Mesodermal cell (in vitro differentiated cells): Measurements from ENCODE around the gene ZEB1.
"Not testable (repeated sequence)": the region's sequence is repeated elsewhere in the genome, so short reads cannot be mapped to it uniquely, and the experiment has no call there.

Experiments
- H3K27ac ChIP-seq: 2 replicates; pipeline ENCODE4 v1.7.0; 2013; ENCODE audit warnings: mild to moderate bottlenecking, low read depth, low read length, moderate library complexity; ENCODE audit not compliant: severe bottlenecking
- H3K36me3 ChIP-seq: 2 replicates; pipeline ENCODE4 v1.7.1; 2013; ENCODE audit warnings: mild to moderate bottlenecking, low read length, moderate library complexity; ENCODE audit not compliant: control insufficient read depth, insufficient read depth
- H3K4me1 ChIP-seq: one replicate; pipeline ENCODE4 v1.7.1; 2013; ENCODE audit warnings: mild to moderate bottlenecking, low read length; ENCODE audit not compliant: insufficient read depth, control insufficient read depth, poor library complexity, severe bottlenecking
- H3K4me3 ChIP-seq: 2 replicates; pipeline ENCODE4 v1.7.0; 2013; ENCODE audit warnings: low read length, control low read depth, mild to moderate bottlenecking; ENCODE audit not compliant: insufficient read depth, poor library complexity, severe bottlenecking; ENCODE audit errors: extremely low read depth
- H3K9me3 ChIP-seq: 2 replicates; pipeline ENCODE4 v1.7.1; 2013; ENCODE audit warnings: mild to moderate bottlenecking, low read length, moderate library complexity; ENCODE audit not compliant: control insufficient read depth
- whole genome bisulfite sequencing, 2 experiments: methylation state at CpG; one replicate each; pipeline ENCODE4 v1.1.5; 2013; ENCODE audit warnings: missing lambda C conversion rate in 2 of 2; ENCODE audit not compliant: insufficient coverage in 2 of 2; 5-methylcytosine and 5-hydroxymethylcytosine counted together

Gene ZEB1

GRCh38 chr10:31421322-31421721, 102.3 kb downstream of the ZEB1 start:
- no peak overlapping the region for H3K4me3 ChIP-seq
- no peak overlapping the region for H3K27ac ChIP-seq
- WGBS, 2 experiments, result 86% methylated on average over 1 of the region's 1 CpG; no CpG with 5 or more reads in 1 of the 2 experiments
- H3K36me3 ChIP-seq, result no peaks in the 10 kb centered on the region
- H3K4me1 ChIP-seq, result peaks cover 2% of the 10 kb centered on the region
- H3K9me3 ChIP-seq, result no peaks in the 10 kb centered on the region

GRCh38 chr10:31422634-31423033, 103.6 kb downstream of the ZEB1 start:
- Histone ChIP-seq H3K36me3 (no peaks in the 10 kb centered on the region), H3K27ac (no peak overlapping the region), H3K4me1 (peaks cover 2% of the 10 kb centered on the region), H3K9me3 (peaks cover 3% of the 10 kb centered on the region), H3K4me3 (no peak overlapping the region)
- WGBS, 2 experiments, result no CpG with 5 or more reads among the region's 2 CpGs

- Histone ChIP-seq H3K4me3 (no peak overlapping the region), H3K36me3 (no peaks in the 10 kb centered on the region), H3K27ac (no peak overlapping the region), H3K9me3 (peaks cover 16% of the 10 kb centered on the region), H3K4me1 (peaks cover 2% of the 10 kb centered on the region)
- WGBS, 2 experiments, result no CpG with 5 or more reads among the region's 1 CpG
Measured at GRCh38 chr10:31424473-31424872, 105.5 kb downstream of the ZEB1 start.

GRCh38 chr10:31426401-31426800, 107.4 kb downstream of the ZEB1 start:
- H3K4me3 ChIP-seq, result no peak overlapping the region
- no peaks in the 10 kb centered on the region for H3K36me3 ChIP-seq
- H3K4me1 ChIP-seq, result peaks cover 2% of the 10 kb centered on the region
- 100% methylated on average over 2 of the region's 3 CpGs; no CpG with 5 or more reads in 1 of the 2 experiments for WGBS, 2 experiments
- H3K9me3 ChIP-seq, result peaks cover 16% of the 10 kb centered on the region
- H3K27ac ChIP-seq, result peak overlapping the region; percentile 58

GRCh38 chr10:31427334-31427733, 108.3 kb downstream of the ZEB1 start:
- H3K4me3 ChIP-seq, H3K27ac ChIP-seq, H3K36me3 ChIP-seq, H3K4me1 ChIP-seq: not testable (repeated sequence)
- WGBS, 2 experiments, result 95% methylated on average over 3 of the region's 10 CpGs; no CpG with 5 or more reads in 1 of the 2 experiments
- peaks cover 16% of the 10 kb centered on the region for H3K9me3 ChIP-seq

- not testable (repeated sequence) for H3K4me3 ChIP-seq, H3K4me1 ChIP-seq, H3K36me3 ChIP-seq, H3K27ac ChIP-seq
- H3K9me3 ChIP-seq, result peaks cover 16% of the 10 kb centered on the region
Measured at GRCh38 chr10:31428499-31428898, 109.5 kb downstream of the ZEB1 start.

- no peak overlapping the region for H3K4me3 ChIP-seq
- H3K9me3 ChIP-seq, result peaks cover 16% of the 10 kb centered on the region
- H3K4me1 ChIP-seq, result peaks cover 2% of the 10 kb centered on the region
- no peak overlapping the region for H3K27ac ChIP-seq
- no peaks in the 10 kb centered on the region for H3K36me3 ChIP-seq
Measured at GRCh38 chr10:31431021-31431420, 112.0 kb downstream of the ZEB1 start.

GRCh38 chr10:31437959-31438358, 118.9 kb downstream of the ZEB1 start:
- Histone ChIP-seq H3K27ac (no peak overlapping the region), H3K9me3 (no peaks in the 10 kb centered on the region), H3K4me3 (no peak overlapping the region), H3K36me3 (no peaks in the 10 kb centered on the region), H3K4me1 (no peaks in the 10 kb centered on the region)
- WGBS, 2 experiments, result 100% methylated on average over 1 of the region's 4 CpGs; no CpG with 5 or more reads in 1 of the 2 experiments

GRCh38 chr10:31451766-31452165, 132.8 kb downstream of the ZEB1 start:
- Histone ChIP-seq H3K36me3 (no peaks in the 10 kb centered on the region), H3K9me3 (no peaks in the 10 kb centered on the region), H3K27ac (no peak overlapping the region), H3K4me1 (no peaks in the 10 kb centered on the region), H3K4me3 (no peak overlapping the region)
- no CpG with 5 or more reads among the region's 2 CpGs for WGBS, 2 experiments

- H3K4me3 ChIP-seq, result no peak overlapping the region
- WGBS, 2 experiments, result no CpG with 5 or more reads among the region's 1 CpG
- no peaks in the 10 kb centered on the region for H3K4me1 ChIP-seq
- no peak overlapping the region for H3K27ac ChIP-seq
- no peaks in the 10 kb centered on the region for H3K36me3 ChIP-seq
- H3K9me3 ChIP-seq, result no peaks in the 10 kb centered on the region
Measured at GRCh38 chr10:31456468-31456867, 137.5 kb downstream of the ZEB1 start.

- WGBS, 2 experiments, result no CpG with 5 or more reads among the region's 1 CpG
- H3K4me1 ChIP-seq, result no peaks in the 10 kb centered on the region
- H3K36me3 ChIP-seq, result peaks cover 6% of the 10 kb centered on the region
- H3K9me3 ChIP-seq, result no peaks in the 10 kb centered on the region
- no peak overlapping the region for H3K4me3 ChIP-seq
- no peak overlapping the region for H3K27ac ChIP-seq
Measured at GRCh38 chr10:31457858-31458257, 138.8 kb downstream of the ZEB1 start.

GRCh38 chr10:31458974-31459373, 140.0 kb downstream of the ZEB1 start:
- Histone ChIP-seq H3K9me3 (peaks cover 6% of the 10 kb centered on the region), H3K4me3 (no peak overlapping the region), H3K4me1 (no peaks in the 10 kb centered on the region), H3K27ac (no peak overlapping the region), H3K36me3 (peaks cover 13% of the 10 kb centered on the region)
